ENCODE data around the gene SMPD2.
A peak's percentile ranks its signal among the peaks of the same experiment; 100 is the strongest.

Gene SMPD2

DNA sequence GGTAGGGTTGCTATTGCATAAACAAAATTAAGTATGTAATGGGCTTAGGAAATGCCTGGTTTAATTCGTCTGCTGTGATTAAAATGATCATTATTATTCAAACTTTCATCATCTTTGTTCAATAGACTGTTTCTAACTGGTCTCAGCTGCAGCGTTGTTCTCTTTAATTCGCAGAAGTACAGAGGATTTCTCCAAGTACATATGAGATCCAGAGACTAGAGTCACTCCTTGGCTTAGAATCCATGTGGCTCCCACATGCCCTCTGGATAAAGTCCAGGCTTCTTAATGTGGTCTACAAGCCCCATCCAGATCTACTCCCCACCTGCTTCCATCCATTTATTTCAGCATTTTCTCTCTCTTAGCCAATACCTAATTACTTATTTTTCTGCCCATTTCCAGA lies 43.6 kb downstream of the SMPD2 start:
- DNase-seq (ENCODE audit: low spot score): peak; percentile 22

GRCh38 chr6:109485266-109485935 lies 44.9 kb downstream of the SMPD2 start:
- no peak for DNase-seq (ENCODE audit: low spot score)

- no peak for DNase-seq (ENCODE audit: low spot score)
Measured at GRCh38 chr6:109486068-109486467, 45.5 kb downstream of the SMPD2 start.

- DNase-seq (ENCODE audit: low spot score): no peak
Measured at GRCh38 chr6:109488001-109488400, 47.5 kb downstream of the SMPD2 start.

- DNase-seq (ENCODE audit: low spot score): no peak
Measured at GRCh38 chr6:109490713-109491112, 50.2 kb downstream of the SMPD2 start.

DNA sequence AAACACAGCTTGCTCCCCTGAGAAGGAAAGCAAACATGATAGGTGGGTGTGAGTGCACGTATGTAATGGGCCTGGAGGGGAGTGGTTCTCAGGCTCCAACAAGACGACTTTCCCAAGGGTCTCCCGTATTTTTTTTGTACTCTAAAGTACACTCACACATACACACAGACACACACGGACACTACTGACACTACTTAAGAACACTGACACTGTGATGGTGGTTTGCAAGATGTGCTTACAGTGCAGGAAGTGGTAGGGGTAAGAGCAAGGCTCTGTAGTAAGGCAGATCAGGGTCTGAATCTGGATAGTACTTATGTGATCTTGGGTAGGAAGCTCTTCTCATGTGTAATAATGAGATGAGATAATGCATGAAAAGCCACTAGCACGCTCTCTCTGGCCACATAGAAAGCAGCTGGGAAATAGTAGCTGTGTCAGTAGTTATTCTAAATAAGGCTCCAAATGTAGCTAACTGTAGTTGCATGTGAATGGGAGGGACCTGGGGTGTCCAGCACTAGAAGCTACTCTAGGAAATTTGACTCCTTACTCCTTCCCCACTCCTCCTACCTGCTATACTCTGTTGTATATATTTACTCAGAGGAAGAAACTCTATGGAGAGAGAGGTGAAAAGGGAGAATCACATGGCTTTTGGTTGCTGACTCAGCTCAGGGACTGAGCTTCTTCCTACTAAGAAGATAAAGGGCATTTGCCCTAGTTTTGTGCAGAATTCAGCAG lies 50.8 kb downstream of the SMPD2 start:
- DNase-seq (ENCODE audit: low spot score): no peak

Data from cerebellar cortex (tissue), 1 donor.